HS-27A (cell line): Measurements from ENCODE around the gene CCSAP.
"Not testable (repeated sequence)": the region's sequence is repeated elsewhere in the genome, so short reads cannot be mapped to it uniquely, and the experiment has no call there.

ENCODE experiments used
- DNase-seq: peaks from one replicate; pipeline ENCODE4 v3.0.0-alpha.2; 2012; ENCODE audit warnings: low read depth, missing footprints

CCSAP gene

DNA sequence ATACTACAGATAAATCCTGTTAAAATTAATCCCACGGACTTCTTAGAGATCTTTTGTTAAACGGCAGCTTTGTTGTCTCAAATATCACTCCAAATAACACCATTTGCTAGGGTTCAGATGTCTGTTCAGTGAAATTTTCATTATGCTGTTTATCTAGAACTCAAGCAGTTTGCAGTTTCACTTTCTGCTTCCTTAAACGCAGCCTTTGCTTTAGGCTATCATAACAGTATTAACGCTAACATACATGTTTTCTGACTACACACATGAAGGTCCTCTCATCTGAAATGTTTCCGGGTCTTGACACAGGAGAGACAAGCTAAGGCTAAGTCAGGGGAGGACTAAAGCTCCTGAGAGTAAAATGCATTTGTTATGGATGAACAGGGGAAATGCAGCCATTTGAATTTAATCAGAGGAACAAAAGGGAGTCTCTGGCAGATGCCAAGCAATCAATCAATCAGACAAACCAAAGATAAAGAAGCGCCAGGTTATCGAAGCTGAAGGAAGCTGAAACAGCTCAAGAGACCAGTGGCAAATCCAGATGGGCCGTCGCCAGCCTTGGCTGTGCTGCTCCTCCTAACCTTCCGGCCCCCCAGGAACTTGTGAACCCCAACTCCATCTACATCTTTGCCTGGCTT lies 16.9 kb downstream of the CCSAP start:
- DNase-seq, result no peak

DNA sequence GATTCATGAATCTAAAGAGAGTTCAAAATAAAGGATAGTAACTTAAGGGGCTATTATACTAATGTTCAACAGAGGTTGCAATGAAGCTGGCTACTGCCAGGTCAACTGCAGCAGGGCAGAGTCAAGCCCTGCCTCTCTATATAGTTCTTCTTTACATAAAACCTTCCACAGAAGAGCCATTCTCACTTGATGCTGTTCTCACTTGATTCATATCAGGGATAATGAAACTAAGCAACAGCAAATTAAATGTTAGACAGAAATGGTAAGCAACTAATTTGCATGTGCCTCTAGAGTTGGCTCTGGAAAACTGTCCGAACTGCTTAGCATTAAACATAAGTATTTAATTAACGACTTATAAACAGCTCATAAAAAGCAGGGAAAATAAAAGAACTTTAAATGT lies 17.4 kb downstream of the CCSAP start:
- no peak for DNase-seq

DNA sequence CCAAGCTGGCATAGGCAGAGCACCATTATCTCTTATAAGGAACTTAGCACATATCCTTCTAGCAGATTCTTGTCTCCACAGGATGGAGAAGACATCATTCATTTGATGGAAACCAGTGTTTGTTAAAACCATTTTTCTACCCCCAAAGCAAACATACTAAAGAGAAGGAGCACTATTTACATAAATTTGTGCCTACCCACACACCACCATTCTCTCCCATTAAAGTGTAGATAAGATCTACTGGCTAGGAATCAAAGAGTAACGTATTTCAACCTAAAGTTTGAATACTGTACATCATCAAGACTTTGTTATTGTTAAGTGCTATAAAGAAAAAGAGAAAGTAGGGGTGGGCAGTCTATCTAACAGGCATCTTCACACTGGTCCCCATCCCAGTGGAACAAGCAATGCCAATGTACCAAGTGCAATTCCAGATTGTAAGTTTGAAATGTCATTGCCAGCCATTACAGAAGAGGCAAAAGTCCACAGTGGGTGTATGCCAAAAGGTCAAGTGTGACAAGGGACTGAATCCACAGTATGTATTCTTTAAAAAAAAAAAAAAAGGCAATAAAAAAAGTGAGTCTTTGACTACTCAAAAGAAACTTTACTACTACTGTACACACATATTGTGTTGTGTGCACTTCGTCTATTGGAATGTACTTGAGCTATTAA lies 18.8 kb downstream of the CCSAP start:
- no peak for DNase-seq

DNA sequence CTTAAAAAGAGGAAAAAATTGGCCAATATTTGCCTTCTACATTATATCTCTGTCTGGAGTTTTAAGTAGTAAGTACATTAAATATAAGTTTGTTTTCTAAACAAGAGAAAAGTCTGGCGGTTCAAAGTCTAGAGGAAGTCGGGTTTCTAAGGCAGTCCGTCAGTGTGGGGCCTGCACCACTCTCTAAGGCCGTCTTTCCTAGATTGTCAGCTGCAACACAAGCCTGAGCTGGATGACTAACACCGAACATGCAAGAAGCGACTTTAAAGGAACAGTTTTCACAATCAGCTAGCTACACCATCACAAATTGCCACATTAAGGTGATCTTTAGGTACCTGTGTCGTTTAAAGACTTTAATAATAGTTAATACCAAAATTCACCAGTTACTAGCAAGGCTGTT lies 19.6 kb downstream of the CCSAP start:
- no peak for DNase-seq

DNA sequence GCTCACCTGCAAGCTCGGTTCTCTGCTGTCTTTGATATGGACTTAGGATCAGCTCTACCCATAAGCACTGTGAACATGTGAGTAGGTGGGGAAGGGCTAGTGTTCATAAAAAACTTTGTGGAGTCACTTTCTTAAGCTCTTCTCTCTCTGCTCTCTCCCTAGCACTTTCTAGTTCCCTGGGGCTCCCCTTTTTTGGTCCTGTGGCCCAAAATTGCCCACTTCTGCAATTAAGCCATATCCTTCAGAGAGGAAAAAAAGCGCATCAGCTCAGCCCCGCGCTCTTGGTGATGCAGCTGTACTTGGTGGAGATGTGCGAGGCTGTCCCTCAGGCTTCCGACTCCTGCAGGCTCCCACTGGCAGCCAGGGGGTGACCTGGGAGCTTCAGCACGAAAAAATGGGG lies 23.4 kb downstream of the CCSAP start:
- DNase-seq, result no peak

DNA sequence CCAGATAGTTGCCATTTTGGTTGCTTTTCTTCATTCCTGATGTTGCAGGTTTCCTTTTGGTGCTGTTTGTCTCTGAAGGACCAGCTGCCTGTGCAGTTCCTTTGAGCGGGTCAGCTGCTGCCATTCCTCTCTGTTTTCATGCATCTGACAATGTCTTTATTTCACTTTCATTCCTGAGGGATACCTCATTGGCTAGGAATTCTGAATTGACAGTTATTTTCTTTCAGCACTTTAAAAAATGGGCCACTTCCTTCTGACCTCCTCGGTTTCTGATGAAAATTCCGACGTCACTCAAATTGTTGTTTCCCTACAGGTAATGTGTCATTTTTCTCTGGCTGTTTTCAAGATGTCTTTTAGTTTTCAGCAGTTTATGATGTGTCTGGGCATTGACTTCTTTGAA lies 24.8 kb downstream of the CCSAP start:
- DNase-seq, result no peak

DNA sequence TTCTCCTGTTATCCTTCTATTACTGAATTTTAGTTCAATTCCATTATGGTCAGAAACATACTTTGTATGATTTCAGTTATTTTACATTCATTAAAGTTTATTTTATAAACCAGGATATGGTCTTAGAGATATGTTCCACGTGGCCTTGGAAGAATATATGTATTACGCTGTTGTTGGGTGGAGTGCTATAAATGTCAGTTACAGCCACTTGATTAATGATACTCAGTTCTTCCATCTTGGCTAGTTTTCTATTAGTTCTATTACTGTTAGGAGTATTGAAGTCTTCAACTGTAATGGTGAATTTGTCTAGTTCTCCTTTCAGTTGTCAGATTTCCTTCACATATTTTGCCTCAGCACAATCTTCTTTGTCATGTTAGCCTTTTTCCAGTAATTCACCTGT lies 26.7 kb downstream of the CCSAP start:
- no peak for DNase-seq

DNA sequence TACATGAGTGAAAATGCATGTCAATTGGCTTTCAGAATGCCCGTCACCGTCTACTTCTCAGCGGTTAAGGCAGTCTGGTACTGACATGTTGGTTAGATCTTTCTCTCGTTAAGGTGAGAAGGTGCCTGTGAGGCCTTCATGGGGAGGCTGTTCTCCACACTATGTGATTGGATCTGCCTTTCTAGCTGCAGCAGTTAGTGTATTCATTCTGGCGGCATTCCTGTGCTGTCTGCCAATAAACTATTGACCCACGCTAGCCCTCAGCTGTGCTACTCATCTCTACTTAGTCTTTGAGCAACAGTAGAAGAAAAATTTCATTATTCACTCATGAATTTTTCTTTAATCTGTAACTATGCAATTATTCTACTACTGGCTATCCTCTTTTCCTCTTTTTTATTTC lies 32.0 kb downstream of the CCSAP start:
- no peak for DNase-seq

DNA sequence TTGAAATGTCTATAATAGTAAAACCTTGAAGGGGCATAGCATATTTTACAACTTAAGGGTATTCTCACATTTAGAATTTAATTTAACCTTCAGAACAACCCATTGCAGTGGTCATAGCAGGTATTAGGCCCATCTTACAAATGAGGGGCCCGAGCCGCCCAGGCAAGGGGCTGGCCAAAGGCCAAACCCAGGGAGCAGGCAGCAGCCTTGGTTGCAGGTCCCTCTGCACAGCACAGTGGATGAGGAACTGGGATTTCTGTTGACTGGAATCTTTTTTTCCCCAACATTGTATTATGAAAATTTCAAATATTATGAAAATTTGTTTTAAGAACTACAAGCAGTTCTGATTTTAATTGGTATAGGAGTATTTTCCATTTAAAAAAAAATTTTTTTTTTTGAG lies 33.2 kb downstream of the CCSAP start:
- DNase-seq, result no peak

DNA sequence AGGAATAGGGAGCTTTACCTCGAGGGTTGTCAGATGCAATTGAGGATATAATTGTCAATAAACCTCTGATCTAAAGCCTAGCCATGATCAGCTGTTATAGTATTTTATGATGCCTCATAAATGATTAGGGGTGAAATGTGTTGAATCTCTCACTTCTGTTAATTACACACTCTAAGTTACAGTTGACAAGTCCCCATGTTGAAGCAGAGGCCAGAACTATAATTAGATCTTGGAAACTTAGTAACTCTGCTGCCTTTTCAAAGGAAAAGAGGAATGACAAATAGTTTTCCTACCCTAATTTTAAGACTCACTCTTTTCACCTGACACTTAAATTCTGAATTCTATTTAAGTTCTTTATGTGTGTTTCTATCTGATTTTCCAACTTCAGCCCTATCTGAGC lies 33.8 kb downstream of the CCSAP start:
- no peak for DNase-seq

DNA sequence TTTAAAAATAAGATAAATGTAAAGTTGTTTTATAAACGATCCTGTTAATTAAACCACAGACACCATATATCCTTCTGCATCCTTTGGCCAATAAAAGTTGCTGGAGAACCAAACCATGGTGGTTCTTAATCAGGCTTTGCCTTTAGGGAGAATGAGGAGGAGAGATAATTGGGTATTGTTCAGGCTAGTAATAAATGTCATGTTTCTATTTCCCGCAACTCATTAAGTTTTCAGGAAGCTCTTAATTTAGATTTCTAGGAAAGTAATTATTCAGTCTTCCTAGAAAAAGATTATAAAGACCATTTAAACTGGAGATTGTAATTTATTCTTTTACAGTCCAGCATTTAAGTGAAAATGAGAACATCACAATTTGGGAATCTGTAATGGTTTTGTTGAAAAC lies 37.5 kb downstream of the CCSAP start:
- DNase-seq, result no peak

DNA sequence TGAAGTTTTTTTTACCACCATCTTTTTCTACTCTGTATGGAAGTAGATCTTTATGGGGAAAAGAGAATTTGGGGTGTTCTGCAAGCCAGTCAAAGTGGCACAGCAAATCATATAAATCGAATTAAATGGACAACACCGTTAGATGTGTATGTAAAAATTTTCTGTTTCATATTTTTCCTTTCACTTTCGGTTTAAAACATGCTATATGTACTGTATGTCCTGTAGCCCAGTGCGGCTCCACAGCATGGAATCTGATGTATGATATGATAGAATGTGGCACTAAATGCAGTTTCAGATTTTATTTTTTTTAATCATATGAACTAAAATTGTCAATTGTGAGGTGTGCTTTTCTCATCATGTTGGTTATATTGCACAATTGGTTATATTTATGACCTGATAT lies 39.0 kb downstream of the CCSAP start:
- DNase-seq, result no peak

DNA sequence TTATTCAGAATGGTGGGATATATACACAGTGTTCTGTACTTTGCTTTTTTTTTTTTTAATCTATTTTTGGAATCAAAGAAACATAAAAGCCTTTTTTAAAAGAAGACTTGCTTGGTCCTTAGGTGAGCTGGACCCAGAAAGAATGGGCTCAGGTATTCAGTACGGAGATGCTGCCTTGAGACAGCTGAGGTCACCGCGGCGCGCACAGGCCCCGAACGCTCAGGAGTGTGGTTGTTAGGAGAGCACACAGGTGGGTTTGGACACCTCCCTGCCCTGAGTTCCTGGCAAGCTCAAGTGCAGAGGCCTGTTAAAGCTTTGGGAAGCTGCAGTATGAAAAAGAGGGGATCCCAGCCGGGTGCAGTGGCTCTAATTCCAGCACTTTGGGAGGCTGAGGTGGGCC lies 40.1 kb downstream of the CCSAP start:
- no peak for DNase-seq

DNA sequence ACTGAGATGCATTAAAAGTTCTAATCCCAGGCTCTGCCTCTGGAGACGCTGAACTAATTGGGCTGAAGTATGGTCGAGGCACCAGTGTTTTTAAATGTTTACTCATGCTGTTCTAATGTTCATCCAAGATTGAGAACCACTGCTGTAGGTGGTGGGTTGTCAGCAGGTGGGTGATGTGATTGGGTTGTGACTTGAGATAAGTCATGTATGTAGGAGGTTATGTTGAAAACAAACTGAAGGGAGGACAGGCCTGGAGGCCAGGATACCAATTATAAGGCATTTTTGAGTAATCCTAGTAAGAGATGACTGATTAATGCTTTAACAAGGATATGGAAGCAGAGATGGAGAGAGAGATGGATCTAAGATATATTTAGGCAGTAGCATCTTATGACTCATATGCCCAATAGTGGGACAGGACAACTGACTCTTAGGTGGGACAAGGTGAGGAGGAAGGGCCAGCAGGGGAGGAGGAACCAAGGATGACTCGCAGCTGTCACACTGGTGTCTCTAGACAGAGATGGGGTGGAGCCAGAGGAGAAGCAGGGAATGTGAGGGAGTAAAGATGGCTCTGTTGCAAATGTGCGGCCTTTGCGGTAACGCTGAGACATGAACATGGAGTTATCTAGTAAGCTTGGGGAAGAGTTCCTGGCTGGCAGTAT lies 42.6 kb downstream of the CCSAP start:
- DNase-seq, result no peak

DNA sequence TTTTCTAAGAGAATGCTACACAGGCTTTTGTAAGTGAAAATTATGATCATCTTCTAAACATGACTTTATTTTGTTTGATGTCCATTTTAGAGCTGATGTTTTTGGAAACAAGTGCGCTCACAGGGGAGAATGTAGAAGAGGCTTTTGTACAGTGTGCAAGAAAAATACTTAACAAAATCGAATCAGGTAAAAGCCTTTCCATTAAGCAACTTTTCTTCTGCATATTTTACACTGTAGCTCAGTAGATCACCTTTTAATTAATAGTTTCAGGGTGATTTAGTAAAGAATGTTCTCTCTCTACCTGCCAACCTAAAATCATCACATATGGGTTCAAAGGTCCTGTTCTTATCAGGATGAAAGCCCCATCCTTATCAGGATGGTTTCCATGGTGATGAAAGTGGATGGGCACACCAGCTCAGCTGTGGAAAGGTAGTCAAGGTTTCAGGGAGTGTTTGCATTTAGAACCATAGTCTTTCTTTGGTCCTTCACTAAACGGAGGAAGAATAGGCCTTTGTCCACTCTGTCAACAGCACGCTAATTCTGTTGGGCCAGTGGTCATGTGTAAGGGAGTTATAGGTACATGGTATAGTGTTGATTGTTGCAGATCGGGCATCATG lies 43.9 kb downstream of the CCSAP start:
- no peak for DNase-seq

DNA sequence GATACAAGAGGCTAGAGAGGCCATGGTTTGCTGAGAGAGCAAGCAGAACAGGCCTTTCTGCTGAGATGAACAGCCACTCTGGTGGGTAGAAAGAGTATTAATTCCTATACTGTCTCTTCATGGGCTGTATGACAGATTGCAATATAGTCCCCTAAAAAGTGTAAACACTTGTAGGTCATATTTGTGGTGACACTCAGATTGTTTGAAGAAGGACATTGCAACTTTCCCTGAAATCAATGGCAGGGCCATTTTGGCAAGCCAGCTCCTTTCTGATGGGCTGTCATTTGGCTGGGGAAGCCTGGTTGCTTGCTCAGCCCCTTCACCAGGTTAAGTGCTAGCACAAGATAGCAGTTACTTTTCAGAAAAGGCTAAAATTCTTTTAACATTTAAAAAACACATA lies 44.4 kb downstream of the CCSAP start:
- no peak for DNase-seq

DNA sequence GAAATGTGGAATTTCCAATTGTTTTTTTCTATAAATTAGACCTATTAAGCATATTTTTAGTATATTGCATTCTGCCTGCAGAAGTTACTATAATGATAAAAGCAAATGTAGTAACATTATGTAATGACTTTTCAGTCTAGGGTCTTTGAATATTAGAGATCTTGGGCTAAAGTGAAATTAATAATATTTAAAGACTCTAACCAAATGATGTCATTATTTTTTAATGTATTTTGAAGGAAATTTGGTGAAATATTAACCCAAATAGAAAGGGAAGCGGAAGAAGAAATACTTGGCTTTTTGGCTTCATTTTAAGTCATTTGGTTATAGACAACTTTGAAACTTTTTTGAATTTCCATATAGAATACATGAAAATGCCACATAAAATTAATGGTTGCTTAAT lies 45.1 kb downstream of the CCSAP start:
- DNase-seq, result no peak

DNA sequence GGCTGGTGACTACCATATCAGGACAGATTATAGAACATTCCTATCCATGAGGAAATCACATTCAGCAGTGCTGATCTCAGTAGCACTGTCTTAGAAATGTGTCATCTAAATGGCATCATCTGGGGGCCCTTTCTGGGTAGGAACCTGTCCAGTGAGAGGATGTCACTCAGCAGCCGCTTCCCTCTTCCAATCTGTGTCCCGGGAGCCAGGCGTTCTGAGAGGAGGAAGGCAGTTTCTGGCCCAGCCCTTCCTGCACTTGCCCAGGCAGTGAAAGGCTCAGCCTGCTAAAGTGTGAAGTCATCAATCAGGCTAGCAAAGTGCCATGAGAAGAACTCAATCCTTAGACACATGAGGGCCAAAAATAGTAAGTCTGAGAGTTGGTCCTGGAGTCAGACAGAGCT lies 46.3 kb downstream of the CCSAP start:
- DNase-seq, result no peak

DNA sequence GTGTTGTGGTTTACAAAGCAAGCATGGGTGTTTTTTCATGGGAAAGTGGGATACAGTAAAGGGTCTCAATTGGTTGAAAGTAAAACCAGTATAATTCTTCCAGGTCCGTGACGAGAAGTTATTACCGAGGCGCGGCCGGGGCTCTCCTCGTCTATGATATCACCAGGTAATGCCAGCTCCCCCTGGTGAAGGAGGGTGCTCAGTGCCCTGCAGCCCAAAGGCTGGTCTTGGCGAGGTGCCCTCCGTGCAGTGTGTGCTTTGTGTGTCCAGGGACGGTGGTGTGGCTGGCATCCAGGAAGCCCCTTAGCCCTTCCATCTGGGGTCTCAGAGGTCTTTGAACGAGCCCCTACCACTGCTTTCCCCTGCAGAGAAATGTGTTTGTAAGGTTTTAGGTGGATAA lies 47.1 kb downstream of the CCSAP start:
- no peak for DNase-seq

DNA sequence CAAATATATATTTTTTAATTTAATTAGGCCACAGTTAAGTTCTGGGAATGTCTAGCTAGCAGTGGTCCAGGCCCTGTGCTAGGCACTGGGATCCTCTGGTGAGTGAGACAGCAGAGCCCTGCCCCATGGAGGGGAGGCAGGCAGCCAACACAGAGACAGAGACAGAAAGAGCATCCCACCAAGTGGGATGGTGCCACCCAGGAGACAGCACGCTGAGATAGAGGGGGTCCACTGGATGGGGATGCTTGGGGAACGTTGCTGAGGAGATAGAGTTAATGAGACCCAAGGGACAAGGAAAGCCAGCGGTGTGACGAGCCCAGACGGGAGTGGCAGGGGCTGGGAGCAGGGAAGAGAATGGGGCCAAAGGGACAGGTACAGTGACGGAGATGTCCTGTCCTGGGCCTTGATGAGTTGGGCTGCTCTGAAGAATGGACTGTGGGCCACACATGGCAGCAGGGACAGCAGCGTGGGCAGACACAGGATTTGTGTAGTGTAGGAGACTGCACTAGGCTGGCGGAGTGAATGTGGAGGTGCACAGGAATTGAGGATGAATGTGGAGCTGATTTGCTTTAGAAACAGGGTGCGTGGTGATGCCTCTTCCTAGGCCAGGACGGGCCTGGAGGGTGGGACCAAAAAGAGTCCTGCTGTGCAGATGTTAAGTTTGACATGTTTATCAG lies 49.2 kb downstream of the CCSAP start:
- DNase-seq, result no peak

DNA sequence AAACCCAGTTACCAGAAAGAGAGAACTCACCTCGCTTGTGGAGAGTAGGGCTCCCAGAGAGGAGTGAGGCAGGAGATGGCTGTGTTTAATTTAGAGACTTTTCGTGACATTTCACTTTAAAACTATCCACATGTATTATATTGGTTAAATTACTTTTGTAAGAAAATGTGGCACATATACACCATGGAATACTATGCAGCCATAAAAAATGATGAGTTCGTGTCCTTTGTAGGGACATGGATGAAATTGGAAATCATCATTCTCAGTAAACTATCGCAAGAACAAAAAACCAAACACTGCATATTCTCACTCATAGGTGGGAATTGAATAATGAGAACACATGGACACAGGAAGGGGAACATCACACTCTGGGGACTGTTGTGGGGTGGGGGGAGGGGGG lies 51.2 kb downstream of the CCSAP start:
- not testable (repeated sequence) for DNase-seq

DNA sequence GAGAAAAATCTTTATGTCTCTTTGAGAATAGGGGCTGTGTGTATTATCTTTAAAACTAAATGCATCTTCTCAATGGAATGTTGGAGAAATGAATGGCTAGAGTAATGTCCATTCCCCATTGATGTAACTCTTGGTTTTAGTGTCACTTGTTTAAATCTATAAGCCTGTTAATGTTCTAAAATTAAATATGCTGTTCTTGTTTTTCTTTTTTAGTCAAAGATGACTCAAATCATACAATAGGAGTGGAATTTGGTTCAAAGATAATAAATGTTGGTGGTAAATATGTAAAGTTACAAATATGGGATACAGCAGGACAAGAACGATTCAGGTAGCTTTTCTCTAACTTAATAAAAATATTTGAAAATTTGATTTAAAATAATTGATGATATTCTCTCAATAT lies 54.3 kb downstream of the CCSAP start:
- no peak for DNase-seq

DNA sequence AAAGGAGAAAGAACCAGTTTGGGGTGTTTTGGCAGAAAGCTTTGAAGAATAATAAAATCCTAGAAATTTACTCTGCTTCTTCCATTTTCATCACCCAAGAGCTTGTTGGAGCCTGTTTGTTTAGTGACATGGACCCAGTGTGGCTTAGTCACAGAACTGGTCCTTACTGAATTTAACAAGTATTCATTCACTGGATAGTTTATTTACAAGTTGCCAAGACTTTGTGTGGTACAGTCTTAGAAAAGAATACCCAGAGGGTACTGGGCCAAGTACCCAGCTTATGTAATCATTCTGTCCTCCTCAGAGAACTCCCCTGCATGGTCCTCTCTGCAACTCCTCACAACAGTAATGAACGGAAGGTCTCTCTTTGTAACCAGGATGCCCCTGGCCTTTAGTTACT lies 55.6 kb downstream of the CCSAP start:
- DNase-seq, result no peak
